NCI-H82 treated with DMSO at 0.1 percent for 48 hours (cell line): ENCODE results near the gene TMEM238L.

ENCODE experiments used
- DNase-seq: peaks from one replicate; lab custom pipeline; 2025; ENCODE audit not compliant: unreplicated experiment; lab: John Stamatoyannopoulos, UW

The TMEM238L gene

GRCh38 chr17:10775740-10776356, 28.1 kb downstream of the TMEM238L start:
- DNase-seq: no peak

- no peak for DNase-seq
Observed at GRCh38 chr17:10775058-10775457, 28.8 kb downstream of the TMEM238L start.

- no peak for DNase-seq
Observed at GRCh38 chr17:10773391-10773790, 30.5 kb downstream of the TMEM238L start.

- DNase-seq: peak; percentile 80
Observed at GRCh38 chr17:10772425-10773380, 31.2 kb downstream of the TMEM238L start.

- no peak for DNase-seq
Observed at GRCh38 chr17:10771148-10771547, 32.8 kb downstream of the TMEM238L start.

GRCh38 chr17:10769840-10770239, 34.1 kb downstream of the TMEM238L start:
- DNase-seq: no peak

GRCh38 chr17:10768750-10769251, 35.1 kb downstream of the TMEM238L start:
- DNase-seq: no peak

- no peak for DNase-seq
Observed at GRCh38 chr17:10767232-10767631, 36.7 kb downstream of the TMEM238L start.

GRCh38 chr17:10762037-10762436, 41.9 kb downstream of the TMEM238L start:
- DNase-seq: no peak

GRCh38 chr17:10761281-10761680, 42.6 kb downstream of the TMEM238L start:
- DNase-seq: no peak

GRCh38 chr17:10758062-10758461, 45.8 kb downstream of the TMEM238L start:
- DNase-seq: no peak

- DNase-seq: no peak
Observed at GRCh38 chr17:10757647-10758046, 46.3 kb downstream of the TMEM238L start.

- DNase-seq: no peak
Observed at GRCh38 chr17:10757067-10757466, 46.8 kb downstream of the TMEM238L start.

- DNase-seq: no peak
Observed at GRCh38 chr17:10756619-10757018, 47.3 kb downstream of the TMEM238L start.

GRCh38 chr17:10756185-10756584, 47.7 kb downstream of the TMEM238L start:
- DNase-seq: no peak

GRCh38 chr17:10755592-10756127, 48.2 kb downstream of the TMEM238L start:
- no peak for DNase-seq

- no peak for DNase-seq
Observed at GRCh38 chr17:10754861-10755591, 48.9 kb downstream of the TMEM238L start.

- peak; percentile 36 for DNase-seq
Observed at GRCh38 chr17:10754109-10754508, 49.8 kb downstream of the TMEM238L start.

- no peak for DNase-seq
Observed at GRCh38 chr17:10752696-10753095, 51.2 kb downstream of the TMEM238L start.

GRCh38 chr17:10751563-10751962, 52.3 kb downstream of the TMEM238L start:
- no peak for DNase-seq

- DNase-seq: no peak
Observed at GRCh38 chr17:10750210-10750609, 53.7 kb downstream of the TMEM238L start.
